ENCODE data around the gene KRTAP5-11. TPM values are rescaled to one million over a fixed set of nuclear protein-coding genes. Genes with fewer than 3 reads are reported as not detected.
"Not testable (repeated sequence)": the region's sequence is repeated elsewhere in the genome, so short reads cannot be mapped to it uniquely, and the experiment has no call there.

The KRTAP5-11 gene
- total RNA-seq, 1 experiment from 2014 or later = not detected

GRCh38 chr11:71572811-71573210 is 9.9 kb downstream of the KRTAP5-11 start (continued):
- TF ChIP-seq, protein P1, sequence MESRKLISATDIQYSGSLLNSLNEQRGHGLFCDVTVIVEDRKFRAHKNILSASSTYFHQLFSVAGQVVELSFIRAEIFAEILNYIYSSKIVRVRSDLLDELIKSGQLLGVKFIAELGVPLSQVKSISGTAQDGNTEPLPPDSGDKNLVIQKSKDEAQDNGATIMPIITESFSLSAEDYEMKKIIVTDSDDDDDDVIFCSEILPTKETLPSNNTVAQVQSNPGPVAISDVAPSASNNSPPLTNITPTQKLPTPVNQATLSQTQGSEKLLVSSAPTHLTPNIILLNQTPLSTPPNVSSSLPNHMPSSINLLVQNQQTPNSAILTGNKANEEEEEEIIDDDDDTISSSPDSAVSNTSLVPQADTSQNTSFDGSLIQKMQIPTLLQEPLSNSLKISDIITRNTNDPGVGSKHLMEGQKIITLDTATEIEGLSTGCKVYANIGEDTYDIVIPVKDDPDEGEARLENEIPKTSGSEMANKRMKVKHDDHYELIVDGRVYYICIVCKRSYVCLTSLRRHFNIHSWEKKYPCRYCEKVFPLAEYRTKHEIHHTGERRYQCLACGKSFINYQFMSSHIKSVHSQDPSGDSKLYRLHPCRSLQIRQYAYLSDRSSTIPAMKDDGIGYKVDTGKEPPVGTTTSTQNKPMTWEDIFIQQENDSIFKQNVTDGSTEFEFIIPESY (IDR thresholded peaks at IDR 0.05; ENCODE audit: extremely low read depth, insufficient replicate concordance, low read length) = no peak
- TF ChIP-seq SP1 (IDR thresholded peaks at IDR 0.05; ENCODE audit: low read depth) = no peak
- TF ChIP-seq POLR2A (IDR thresholded peaks at IDR 0.05; ENCODE audit: borderline replicate concordance, extremely low read depth, insufficient read depth, insufficient read length) = no peak
- no peak for TF ChIP-seq EGR1 (IDR thresholded peaks at IDR 0.05; ENCODE audit: low read depth)
- TF ChIP-seq, protein P2, sequence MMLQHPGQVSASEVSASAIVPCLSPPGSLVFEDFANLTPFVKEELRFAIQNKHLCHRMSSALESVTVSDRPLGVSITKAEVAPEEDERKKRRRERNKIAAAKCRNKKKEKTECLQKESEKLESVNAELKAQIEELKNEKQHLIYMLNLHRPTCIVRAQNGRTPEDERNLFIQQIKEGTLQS (IDR thresholded peaks at IDR 0.05) = no peak
- no peak for TF ChIP-seq POLR2AphosphoS5 (IDR thresholded peaks at IDR 0.05; ENCODE audit: low read depth, low read length)
- TF ChIP-seq EZH2phosphoT487 (IDR thresholded peaks at IDR 0.05; ENCODE audit: borderline replicate concordance) = no peak
- TF ChIP-seq, protein P3, sequence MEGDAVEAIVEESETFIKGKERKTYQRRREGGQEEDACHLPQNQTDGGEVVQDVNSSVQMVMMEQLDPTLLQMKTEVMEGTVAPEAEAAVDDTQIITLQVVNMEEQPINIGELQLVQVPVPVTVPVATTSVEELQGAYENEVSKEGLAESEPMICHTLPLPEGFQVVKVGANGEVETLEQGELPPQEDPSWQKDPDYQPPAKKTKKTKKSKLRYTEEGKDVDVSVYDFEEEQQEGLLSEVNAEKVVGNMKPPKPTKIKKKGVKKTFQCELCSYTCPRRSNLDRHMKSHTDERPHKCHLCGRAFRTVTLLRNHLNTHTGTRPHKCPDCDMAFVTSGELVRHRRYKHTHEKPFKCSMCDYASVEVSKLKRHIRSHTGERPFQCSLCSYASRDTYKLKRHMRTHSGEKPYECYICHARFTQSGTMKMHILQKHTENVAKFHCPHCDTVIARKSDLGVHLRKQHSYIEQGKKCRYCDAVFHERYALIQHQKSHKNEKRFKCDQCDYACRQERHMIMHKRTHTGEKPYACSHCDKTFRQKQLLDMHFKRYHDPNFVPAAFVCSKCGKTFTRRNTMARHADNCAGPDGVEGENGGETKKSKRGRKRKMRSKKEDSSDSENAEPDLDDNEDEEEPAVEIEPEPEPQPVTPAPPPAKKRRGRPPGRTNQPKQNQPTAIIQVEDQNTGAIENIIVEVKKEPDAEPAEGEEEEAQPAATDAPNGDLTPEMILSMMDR (IDR thresholded peaks at IDR 0.05 in 2 of 3, conservative IDR thresholded peaks at IDR 0.05 in 1 of 3; ENCODE audit: borderline replicate concordance in 1 of 3, insufficient read depth in 1 of 3, low read depth in 2 of 3, low read length in 2 of 3) = no peak
- no peak for TF ChIP-seq ZFX (IDR thresholded peaks at IDR 0.05)
- no peak for TF ChIP-seq MAX (IDR thresholded peaks at IDR 0.05)
- no peak for TF ChIP-seq FOSL1 (IDR thresholded peaks at IDR 0.05; ENCODE audit: low read depth)

DNA sequence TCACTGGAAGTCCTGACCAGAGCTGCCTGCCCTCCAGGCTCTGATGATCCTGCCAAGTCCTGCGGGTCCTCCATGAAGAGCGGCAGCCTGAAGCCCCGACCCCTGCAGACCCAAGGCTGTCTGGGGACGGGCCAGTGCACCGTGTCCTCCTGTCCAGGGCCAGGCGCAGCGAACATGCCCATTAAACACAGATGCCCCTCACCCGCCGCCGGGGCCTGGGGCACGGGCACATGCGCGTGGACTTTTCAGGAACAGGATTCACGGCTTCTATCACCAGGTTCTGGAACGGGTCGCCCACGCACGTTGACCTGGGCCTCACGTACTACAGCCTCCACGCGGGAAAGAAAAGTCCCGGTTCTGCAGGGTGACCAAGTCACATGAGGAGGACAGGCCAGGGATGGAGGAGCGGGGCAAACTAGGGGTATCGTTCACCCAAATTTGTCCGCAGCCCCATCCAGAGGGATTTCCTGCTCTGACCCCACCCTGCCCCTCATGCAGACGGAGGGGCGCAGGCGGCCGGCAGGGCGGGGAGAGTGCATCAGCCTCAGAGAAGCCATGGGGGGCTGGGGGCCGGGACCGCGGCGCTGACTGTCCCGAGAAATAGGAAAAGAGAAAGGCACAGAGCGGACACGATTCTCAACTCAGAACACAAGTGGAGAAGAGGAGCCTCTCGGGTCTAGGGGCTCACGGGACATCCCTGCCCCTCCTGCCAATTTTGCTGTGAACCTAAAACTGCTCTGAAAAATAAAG is 11.4 kb downstream of the KRTAP5-11 start:
- H2AFZ ChIP-seq (ENCODE audit: low read depth, low read length, poor library complexity, severe bottlenecking); CTCF ChIA-PET: not testable (repeated sequence)

More for the DNA sequence above, 11.4 kb downstream of the KRTAP5-11 start:
- H3K9ac ChIP-seq (ENCODE audit: low read length); H3K4me3 ChIP-seq (replicated peaks in 1 of 2; ENCODE audit: low read depth in 1 of 2, low read length in 2 of 2); ATAC-seq; H4K20me1 ChIP-seq (ENCODE audit: insufficient read depth); H3K9me3 ChIP-seq (ENCODE audit: control insufficient read depth in 1 of 2, insufficient read depth in 1 of 2, low read depth in 1 of 2, low read length in 2 of 2); H3K4me2 ChIP-seq (ENCODE audit: low read length); DNase-seq (ENCODE audit: low read depth, low spot score); H3K79me2 ChIP-seq (ENCODE audit: insufficient read depth, low read length); H3K4me1 ChIP-seq (ENCODE audit: control insufficient read depth in 1 of 2, insufficient read depth in 2 of 2, low read length in 2 of 2); BruUV-seq (replicated peaks); H3K36me3 ChIP-seq (ENCODE audit: control insufficient read depth in 1 of 2, insufficient read depth in 2 of 2, low read length in 2 of 2); H3K27ac ChIP-seq (ENCODE audit: low read depth, low read length); H3K9me2 ChIP-seq (ENCODE audit: insufficient read depth); RAD21 ChIA-PET (ENCODE audit: low non-redundant PET in 1 of 2, low total read pairs in 2 of 2, uncharacterized antibody in 2 of 2, unreplicated experiment in 2 of 2); intact Hi-C loops (cut with micrococcal nuclease); POLR2A ChIA-PET: not testable (repeated sequence)
- peaks cover 19% of the 10 kb centered on the region; the same call in 1 of the 2 replicates for H3K27me3 ChIP-seq (ENCODE audit: insufficient read depth, low read length)

Measured in HCT116 (cell line).